Stomach smooth muscle (tissue), 2 donors: Measurements from ENCODE around the gene CETN2.

Source experiments
- H3K27ac ChIP-seq: one replicate; pipeline ENCODE4 v1.7.0; 2013; ENCODE audit warnings: mild to moderate bottlenecking, low read length, inconsistent platforms
- H3K27me3 ChIP-seq, 2 donors: one replicate each; pipeline ENCODE4 v1.7.0; 2013; ENCODE audit warnings: low read length in 2 of 2; ENCODE audit not compliant: insufficient read depth in 2 of 2, control insufficient read depth in 1 of 2
- H3K36me3 ChIP-seq, 2 donors: one replicate each; pipeline ENCODE4 v1.7.0; 2013; ENCODE audit warnings: low read length in 2 of 2; ENCODE audit not compliant: control insufficient read depth in 2 of 2, insufficient read depth in 2 of 2
- H3K4me1 ChIP-seq: one replicate; pipeline ENCODE4 v1.7.0; 2013; ENCODE audit warnings: low read length; ENCODE audit not compliant: control insufficient read depth, insufficient read depth
- H3K4me3 ChIP-seq, 2 donors: one replicate each; pipeline ENCODE4 v1.7.0; 2013; ENCODE audit warnings: low read length in 2 of 2
- H3K9ac ChIP-seq, 2 donors: one replicate each; pipeline ENCODE4 v1.7.0; 2013; ENCODE audit warnings: low read length in 2 of 2, mild to moderate bottlenecking in 1 of 2
- H3K9me3 ChIP-seq, 2 donors: one replicate each; pipeline ENCODE4 v1.7.0; 2013; ENCODE audit warnings: low read length in 2 of 2; ENCODE audit not compliant: control insufficient read depth in 2 of 2
- donor health status: healthy.
- donor health status: Pancreatic carcinoma.

The CETN2 gene

DNA sequence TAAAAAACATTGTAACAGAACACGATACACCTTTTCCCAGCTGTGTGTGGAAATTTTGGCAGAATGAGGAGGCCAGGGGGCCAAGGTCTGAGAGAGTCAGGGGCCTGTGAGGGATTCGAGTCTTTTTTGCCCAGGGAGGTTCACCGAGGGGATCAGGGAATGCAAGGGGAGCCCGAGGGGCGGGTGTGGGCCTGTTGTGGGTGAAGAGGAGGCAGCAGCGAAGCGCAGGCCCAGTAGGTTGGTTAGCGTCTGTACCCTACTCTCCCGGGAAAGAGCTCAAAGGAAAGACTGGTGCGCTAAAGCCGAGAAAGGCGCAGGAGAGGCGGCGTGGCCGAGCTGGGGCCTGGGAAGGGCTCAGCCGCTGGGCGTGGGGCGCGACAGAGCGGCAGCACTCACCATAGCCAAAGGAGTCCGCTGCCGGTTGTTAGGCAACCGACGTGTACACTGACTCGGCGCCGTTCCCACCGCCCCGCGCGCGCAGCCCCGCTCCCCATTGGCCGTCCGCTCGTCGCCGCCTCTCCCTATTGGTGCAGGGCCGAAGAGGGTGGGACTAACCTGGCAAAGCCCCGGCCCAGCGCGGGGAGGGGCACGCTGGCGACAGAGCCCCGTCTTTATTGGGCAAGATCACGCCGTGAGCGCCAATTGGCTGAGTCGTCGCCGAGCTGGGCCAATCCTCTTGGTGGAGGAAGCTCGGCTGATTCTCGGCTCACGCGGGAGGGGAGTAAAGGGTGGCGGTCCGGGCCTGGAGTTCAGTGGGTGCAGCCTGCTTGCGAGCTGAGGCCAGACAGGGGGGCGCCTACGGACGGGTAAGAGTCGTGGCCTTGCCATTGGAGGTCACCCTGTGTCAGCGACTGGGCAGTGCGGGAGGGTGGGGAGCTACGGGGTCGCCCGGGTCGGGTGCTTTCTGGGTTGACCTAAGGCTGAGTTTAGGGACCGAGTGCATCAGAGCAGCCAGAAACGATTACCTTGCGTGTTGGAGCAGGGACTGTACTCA is at the start of gene CETN2, which contains the start of gene NSDHL:
TSS of gene CETN2 (minus strand) at position 446 of the 994 bp plus-strand sequence. CDS start at position 399, 47 bp downstream.
TSS of gene NSDHL (plus strand) at position 752 of the 994 bp plus-strand sequence. CDS start 15,262 bp downstream, outside the sequence.
- Histone ChIP-seq H3K4me3 (peak within 1 kb of the TSS; percentile 64 to 80), H3K9me3 (no peaks in the 10 kb centered on the region), H3K36me3 (peaks cover 0 to 5% of the 10 kb centered on the region in 2 donors), H3K4me1 (peaks cover 10% of the 10 kb centered on the region), H3K27me3 (no peaks in the 10 kb centered on the region), H3K9ac (peak within 1 kb of the TSS; percentile 82 to 86), H3K27ac (peak within 1 kb of the TSS; percentile 37)

DNA sequence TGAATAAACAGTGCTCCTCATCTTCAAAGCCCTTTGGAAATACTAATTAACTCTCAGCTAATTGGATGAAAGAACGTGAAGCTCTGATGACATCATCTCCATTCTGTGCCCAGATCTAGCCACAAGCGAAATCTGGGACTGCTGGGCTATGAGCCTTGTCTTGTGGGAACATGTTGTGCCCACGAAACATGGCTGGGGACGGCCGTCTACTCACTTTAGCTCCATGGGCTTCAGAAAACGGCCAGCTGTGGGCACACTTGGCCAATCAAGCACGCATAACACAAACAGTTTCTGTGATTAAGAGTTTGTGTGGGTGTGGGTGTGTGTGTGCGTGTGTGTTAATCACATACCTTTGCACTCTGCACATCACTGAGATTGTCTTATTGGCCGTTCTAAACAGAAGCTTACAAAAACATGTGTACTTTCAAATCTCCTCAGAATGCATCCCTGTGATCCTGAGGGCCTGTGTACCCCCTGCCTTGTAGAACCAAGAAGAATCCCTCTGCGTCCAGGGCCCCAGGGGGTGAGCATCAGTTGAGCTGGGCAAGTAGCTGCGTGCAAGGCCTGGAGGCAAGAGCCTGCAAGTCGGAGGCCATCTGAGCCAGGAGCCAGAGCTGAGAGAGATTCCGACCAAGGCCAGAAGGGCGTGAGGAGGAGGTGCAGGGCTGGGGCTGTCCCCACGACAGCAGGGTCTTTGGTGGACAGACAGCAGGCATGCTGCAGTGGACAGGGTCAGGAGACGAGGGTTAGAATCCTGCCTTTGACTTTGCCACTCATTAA is 48.6 kb upstream of the CETN2 start:
- H3K4me1 ChIP-seq = no peaks in the 10 kb centered on the region
- peaks cover 0 to 5% of the 10 kb centered on the region in 2 donors for H3K27me3 ChIP-seq
- H3K27ac ChIP-seq = no peak overlapping the region
- peaks cover 0 to 4% of the 10 kb centered on the region in 2 donors for H3K9me3 ChIP-seq
- H3K9ac ChIP-seq = no peak overlapping the region
- H3K4me3 ChIP-seq = no peak overlapping the region
- no peaks in the 10 kb centered on the region for H3K36me3 ChIP-seq

DNA sequence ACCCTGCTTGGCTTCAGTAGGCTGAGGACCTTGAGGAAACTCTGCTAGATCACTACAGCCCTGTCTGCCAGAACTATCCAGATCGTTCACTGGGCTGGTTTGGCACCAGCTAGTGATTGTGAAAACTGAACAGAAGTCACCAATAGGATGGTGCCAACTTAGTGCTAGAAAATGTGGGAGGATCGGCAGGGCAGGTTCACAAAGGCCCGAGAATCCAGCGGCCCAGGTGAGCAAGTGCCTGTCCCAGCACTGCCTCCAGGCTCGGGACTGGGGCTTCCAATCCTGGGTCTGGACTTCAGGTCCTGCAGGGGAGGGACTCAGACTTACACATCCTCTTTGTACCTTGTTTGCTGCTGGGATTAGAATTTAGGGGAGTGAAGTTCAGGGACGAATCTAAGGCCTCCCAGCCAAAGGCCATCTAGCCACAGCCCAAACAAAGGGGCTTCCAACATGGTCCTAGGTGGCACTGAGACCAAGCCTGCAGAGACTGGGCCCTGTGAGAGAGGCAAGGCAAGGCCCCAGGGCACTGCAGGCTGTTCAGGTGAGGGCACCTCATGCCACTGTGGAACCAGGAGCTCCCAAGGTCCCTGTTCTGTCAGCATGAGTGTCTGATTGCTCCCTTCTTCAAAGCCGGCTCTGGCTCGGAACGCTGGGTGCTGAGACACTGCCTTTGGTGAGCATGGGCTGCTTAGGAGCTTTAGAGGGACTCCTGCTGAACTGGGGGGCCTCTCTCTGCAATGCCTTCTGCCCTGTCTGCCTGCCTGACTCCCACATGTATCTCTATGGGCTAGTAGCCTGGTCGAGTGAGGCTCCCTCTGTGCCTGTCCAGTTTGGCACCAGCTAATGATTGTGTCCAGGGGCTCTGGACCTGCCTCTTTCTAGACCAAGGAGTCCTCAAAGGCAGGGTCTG is 46.6 kb upstream of the CETN2 start:
- H3K9me3 ChIP-seq = peaks cover 0 to 4% of the 10 kb centered on the region in 2 donors
- H3K4me3 ChIP-seq = no peak overlapping the region
- no peaks in the 10 kb centered on the region for H3K36me3 ChIP-seq
- no peak overlapping the region for H3K9ac ChIP-seq
- peaks cover 0 to 6% of the 10 kb centered on the region in 2 donors for H3K27me3 ChIP-seq
- H3K4me1 ChIP-seq = no peaks in the 10 kb centered on the region
- no peak overlapping the region for H3K27ac ChIP-seq

- H3K36me3 ChIP-seq = peaks cover 4 to 10% of the 10 kb centered on the region in 2 donors
- H3K9ac ChIP-seq = no peak overlapping the region
- no peak overlapping the region for H3K4me3 ChIP-seq
These were observed 42.8 kb upstream of the CETN2 start for GRCh38 chrX:152873361-152873760.

GRCh38 chrX:152872522-152872921 is 42.0 kb upstream of the CETN2 start:
- no peak overlapping the region for H3K9ac ChIP-seq
- H3K36me3 ChIP-seq = peaks cover 4 to 11% of the 10 kb centered on the region in 2 donors
- no peaks in the 10 kb centered on the region for H3K9me3 ChIP-seq
- H3K4me3 ChIP-seq = no peak overlapping the region
- H3K27ac ChIP-seq = no peak overlapping the region
- H3K27me3 ChIP-seq = peaks cover 0 to 4% of the 10 kb centered on the region in 2 donors
- no peaks in the 10 kb centered on the region for H3K4me1 ChIP-seq

More at GRCh38 chrX:152873361-152873760, 42.8 kb upstream of the CETN2 start:
- peaks cover 0 to under 1% of the 10 kb centered on the region in 2 donors for H3K9me3 ChIP-seq
- H3K27me3 ChIP-seq = peaks cover 0 to 4% of the 10 kb centered on the region in 2 donors
- H3K4me1 ChIP-seq = no peaks in the 10 kb centered on the region
- no peak overlapping the region for H3K27ac ChIP-seq

DNA sequence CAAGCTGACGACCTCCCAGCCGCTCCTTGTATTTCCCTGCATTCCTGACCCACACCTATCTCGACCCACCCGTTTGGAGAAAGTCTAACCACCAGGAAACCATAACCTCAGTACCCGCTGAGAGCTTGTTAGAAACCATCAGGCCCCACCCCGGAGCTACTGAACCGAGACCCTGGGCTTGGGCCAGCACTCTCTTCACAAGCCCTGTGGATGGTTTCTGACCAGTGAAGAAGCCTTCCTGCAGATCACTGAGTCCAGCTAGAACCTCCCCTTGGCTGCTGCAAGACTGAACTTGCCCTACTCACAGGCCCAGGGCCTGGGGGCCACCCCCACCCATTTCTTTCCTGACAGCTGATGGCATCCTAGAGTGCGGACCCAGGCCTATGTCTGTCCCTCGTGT is 40.7 kb upstream of the CETN2 start:
- Histone ChIP-seq H3K9ac (no peak overlapping the region), H3K4me3 (no peak overlapping the region), H3K27ac (no peak overlapping the region), H3K9me3 (peaks cover 0 to 1% of the 10 kb centered on the region in 2 donors), H3K4me1 (no peaks in the 10 kb centered on the region), H3K36me3 (peaks cover 4 to 16% of the 10 kb centered on the region in 2 donors), H3K27me3 (peaks cover 0 to 4% of the 10 kb centered on the region in 2 donors)

DNA sequence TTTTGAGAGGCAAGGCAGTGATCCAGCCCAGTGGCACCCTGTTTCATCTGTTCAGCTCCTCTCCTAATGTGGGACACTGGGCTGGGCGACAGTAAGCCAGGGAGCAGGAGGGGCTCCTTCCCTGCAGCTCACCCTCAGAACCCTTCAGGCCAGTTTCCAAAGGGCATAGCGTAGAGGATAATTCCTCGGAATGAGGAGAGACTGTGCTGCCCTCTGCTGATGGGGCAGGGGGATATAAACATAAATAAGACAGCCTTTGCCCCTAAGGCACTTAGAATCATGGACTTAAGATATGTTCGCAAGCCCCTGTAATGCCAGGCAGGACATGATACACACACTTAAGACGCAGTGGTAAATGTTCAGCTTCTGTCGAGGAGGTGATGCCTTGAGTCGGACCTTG is 39.4 kb upstream of the CETN2 start:
- H3K9ac ChIP-seq = no peak overlapping the region
- no peak overlapping the region for H3K27ac ChIP-seq
- H3K4me1 ChIP-seq = no peaks in the 10 kb centered on the region
- peaks cover 0 to 4% of the 10 kb centered on the region in 2 donors for H3K27me3 ChIP-seq
- peaks cover 4 to 19% of the 10 kb centered on the region in 2 donors for H3K36me3 ChIP-seq
- no peak overlapping the region for H3K4me3 ChIP-seq
- peaks cover 0 to 2% of the 10 kb centered on the region in 2 donors for H3K9me3 ChIP-seq

GRCh38 chrX:152866386-152866785 is 35.8 kb upstream of the CETN2 start:
- H3K27ac ChIP-seq = no peak overlapping the region
- peaks cover 0 to 4% of the 10 kb centered on the region in 2 donors for H3K27me3 ChIP-seq
- H3K9me3 ChIP-seq = peaks cover 0 to 2% of the 10 kb centered on the region in 2 donors
- peaks cover 10 to 27% of the 10 kb centered on the region in 2 donors for H3K36me3 ChIP-seq
- no peak overlapping the region for H3K9ac ChIP-seq
- no peak overlapping the region for H3K4me3 ChIP-seq
- no peaks in the 10 kb centered on the region for H3K4me1 ChIP-seq

- Histone ChIP-seq H3K4me1 (no peaks in the 10 kb centered on the region), H3K27ac (no peak overlapping the region), H3K27me3 (peaks cover 0 to 4% of the 10 kb centered on the region in 2 donors), H3K36me3 (peaks cover 10 to 27% of the 10 kb centered on the region in 2 donors), H3K9ac (no peak overlapping the region), H3K9me3 (peaks cover 0 to 2% of the 10 kb centered on the region in 2 donors), H3K4me3 (no peak overlapping the region)
These were observed 34.8 kb upstream of the CETN2 start for GRCh38 chrX:152865232-152865920.
